HEK293 (cell line): ENCODE data around the gene EPOP.
A peak's percentile ranks its signal among the peaks of the same experiment; 100 is the strongest.

Experiments used
- BCL11A ChIP-seq: fragments of 450-650 bp; formaldehyde crosslinking; IDR thresholded peaks from 2 replicates; pipeline ENCODE4 v1.5.1; 2016; ENCODE audit warnings: low read depth, missing biosample characterization, missing genetic modification characterization
- GLIS2 ChIP-seq: fragments of 450-650 bp; formaldehyde crosslinking; IDR thresholded peaks from 2 replicates; pipeline ENCODE4 v1.5.1; 2016; ENCODE audit warnings: missing biosample characterization, missing genetic modification characterization
- KLF10 ChIP-seq: fragments of 450-650 bp; IDR thresholded peaks from 2 replicates; pipeline ENCODE4 v1.5.1; 2018; ENCODE audit warnings: missing biosample characterization, mild to moderate bottlenecking, missing genetic modification characterization
- MYNN ChIP-seq: fragments of 450-650 bp; formaldehyde crosslinking; IDR thresholded peaks from 2 replicates; pipeline ENCODE4 v1.5.1; 2016; ENCODE audit warnings: missing biosample characterization, missing genetic modification characterization, borderline replicate concordance
- TCF7L2 ChIP-seq: IDR thresholded peaks from 2 replicates; pipeline ENCODE4 v1.6.1; 2011; ENCODE audit warnings: low read depth, mild to moderate bottlenecking, inconsistent platforms, low read length, moderate library complexity, borderline replicate concordance
- WT1 ChIP-seq: fragments of 450-650 bp; formaldehyde crosslinking; IDR thresholded peaks from 2 replicates; pipeline ENCODE4 v1.5.1; 2016; ENCODE audit warnings: missing biosample characterization, missing genetic modification characterization
- ZBTB21 ChIP-seq: fragments of 450-650 bp; formaldehyde crosslinking; IDR thresholded peaks from 2 replicates; pipeline ENCODE4 v1.5.1; 2017; ENCODE audit warnings: missing biosample characterization, missing genetic modification characterization
- ZNF174 ChIP-seq: fragments of 450-650 bp; formaldehyde crosslinking; IDR thresholded peaks from 2 replicates; pipeline ENCODE4 v1.5.0; 2017; ENCODE audit warnings: missing biosample characterization, mild to moderate bottlenecking, missing genetic modification characterization
- ZNF211 ChIP-seq: fragments of 450-650 bp; formaldehyde crosslinking; IDR thresholded peaks from 2 replicates; pipeline ENCODE4 v1.5.1; 2016; ENCODE audit warnings: low read depth, missing biosample characterization, missing genetic modification characterization
- ZNF324 ChIP-seq: fragments of 450-650 bp; formaldehyde crosslinking; IDR thresholded peaks from 2 replicates; pipeline ENCODE4 v1.5.1; 2016; ENCODE audit warnings: missing biosample characterization, missing genetic modification characterization
- ZNF433 ChIP-seq: fragments of 450-650 bp; formaldehyde crosslinking; IDR thresholded peaks from 2 replicates; pipeline ENCODE4 v1.5.1; 2016; ENCODE audit warnings: missing biosample characterization, missing genetic modification characterization, low read depth
- ZNF548 ChIP-seq: fragments of 450-650 bp; formaldehyde crosslinking; IDR thresholded peaks from 2 replicates; pipeline ENCODE4 v1.5.1; 2016; ENCODE audit warnings: missing biosample characterization, missing genetic modification characterization
- ZNF549 ChIP-seq: fragments of 450-650 bp; IDR thresholded peaks from 2 replicates; pipeline ENCODE4 v1.5.1; 2018; ENCODE audit warnings: missing biosample characterization, missing genetic modification characterization, mild to moderate bottlenecking, inconsistent platforms, moderate library complexity
- ZNF585B ChIP-seq: fragments of 450-650 bp; formaldehyde crosslinking; IDR thresholded peaks from 2 replicates; pipeline ENCODE4 v1.5.1; 2016; ENCODE audit warnings: missing biosample characterization, missing genetic modification characterization
- ZNF623 ChIP-seq: fragments of 450-650 bp; formaldehyde crosslinking; IDR thresholded peaks from 2 replicates; pipeline ENCODE4 v1.5.1; 2016; ENCODE audit warnings: missing biosample characterization, missing genetic modification characterization
- ZNF624 ChIP-seq: fragments of 450-650 bp; formaldehyde crosslinking; IDR thresholded peaks from 2 replicates; pipeline ENCODE4 v1.5.1; 2017; ENCODE audit warnings: missing biosample characterization, missing genetic modification characterization
- ZNF626 ChIP-seq: fragments of 450-650 bp; sonication (Bioruptor Pico); formaldehyde crosslinking; IDR thresholded peaks from 2 replicates; pipeline ENCODE4 v1.5.1; 2018; ENCODE audit warnings: missing biosample characterization, missing genetic modification characterization, inconsistent platforms
- ZNF629 ChIP-seq: fragments of 450-650 bp; formaldehyde crosslinking; IDR thresholded peaks from 2 replicates; pipeline ENCODE4 v1.5.1; 2017; ENCODE audit warnings: missing biosample characterization, missing genetic modification characterization
- ZSCAN23 ChIP-seq: fragments of 450-650 bp; formaldehyde crosslinking; IDR thresholded peaks from 2 replicates; pipeline ENCODE4 v1.5.1; 2016; ENCODE audit warnings: missing biosample characterization, missing genetic modification characterization
- TF ChIP-seq, protein P1 (sequence below): fragments of 450-650 bp; formaldehyde crosslinking; IDR thresholded peaks from 2 replicates; pipeline ENCODE4 v1.5.1; 2016; ENCODE audit warnings: missing biosample characterization, missing genetic modification characterization, borderline replicate concordance
- TF ChIP-seq, protein P2 (sequence below): fragments of 450-650 bp; formaldehyde crosslinking; IDR thresholded peaks from 2 replicates; pipeline ENCODE4 v1.5.1; 2016; ENCODE audit warnings: missing biosample characterization, missing genetic modification characterization, borderline replicate concordance
- TF ChIP-seq, protein P3 (sequence below): fragments of 450-650 bp; formaldehyde crosslinking; IDR thresholded peaks from 2 replicates; pipeline ENCODE4 v1.5.1; 2016; ENCODE audit warnings: missing biosample characterization, missing genetic modification characterization
- TF ChIP-seq, protein P4 (sequence below): fragments of 450-650 bp; formaldehyde crosslinking; IDR thresholded peaks from 2 replicates; pipeline ENCODE4 v1.5.1; 2016; ENCODE audit warnings: missing biosample characterization, missing genetic modification characterization, low read depth
- TF ChIP-seq, protein P5 (sequence below): fragments of 450-650 bp; IDR thresholded peaks from 2 replicates; pipeline ENCODE4 v1.5.1; 2018; ENCODE audit warnings: missing biosample characterization, missing genetic modification characterization
- TF ChIP-seq, protein P6 (sequence below): fragments of 450-650 bp; formaldehyde crosslinking; IDR thresholded peaks from 2 replicates; pipeline ENCODE4 v1.5.1; 2016; ENCODE audit warnings: missing biosample characterization, missing genetic modification characterization
- TF ChIP-seq, protein P7 (sequence below): fragments of 450-650 bp; formaldehyde crosslinking; IDR thresholded peaks from 2 replicates; pipeline ENCODE4 v1.5.1; 2016; ENCODE audit warnings: missing biosample characterization, missing genetic modification characterization
- TF ChIP-seq, protein P8 (sequence below): fragments of 450-650 bp; formaldehyde crosslinking; IDR thresholded peaks from 2 replicates; pipeline ENCODE4 v1.5.1; 2016; ENCODE audit warnings: missing biosample characterization, missing genetic modification characterization

Gene EPOP

DNA sequence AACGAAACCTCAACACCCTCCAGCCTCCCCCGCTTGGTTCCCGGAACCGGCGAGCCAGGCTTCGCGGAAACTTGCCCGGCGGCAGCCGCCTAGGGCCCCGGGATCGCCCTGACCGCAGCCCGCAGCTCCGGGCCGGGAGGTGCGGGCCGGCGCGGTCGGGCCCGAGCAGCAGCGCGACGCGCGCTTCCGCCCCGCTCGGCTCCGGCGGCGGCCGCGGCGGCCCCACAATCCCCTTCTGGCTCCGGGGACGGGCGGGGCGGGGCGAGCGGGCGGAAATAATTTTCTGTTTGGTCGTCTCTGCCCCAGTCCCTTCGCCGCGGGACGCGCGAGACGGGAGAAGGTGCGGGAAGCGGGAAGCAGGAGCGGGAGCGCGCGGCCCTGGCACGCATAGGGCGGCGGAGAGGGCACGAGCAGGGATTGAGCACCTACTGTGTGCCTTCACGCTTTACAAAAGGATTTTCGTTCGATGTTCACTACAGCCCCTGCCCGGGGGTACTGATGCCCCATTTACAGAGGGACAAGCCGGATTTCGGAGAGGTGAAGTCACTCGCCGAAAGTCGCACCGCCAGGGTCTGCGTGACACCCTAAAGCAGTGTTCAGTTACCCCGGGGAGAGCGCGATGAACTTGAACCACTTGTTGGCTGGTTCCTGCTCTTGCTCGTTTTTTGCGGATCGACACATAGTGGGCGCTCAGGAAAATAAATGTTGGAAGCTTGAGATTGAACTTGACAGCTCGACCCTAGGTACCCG is 27.6 kb upstream of the EPOP start (continued):
- TF ChIP-seq, protein P1, sequence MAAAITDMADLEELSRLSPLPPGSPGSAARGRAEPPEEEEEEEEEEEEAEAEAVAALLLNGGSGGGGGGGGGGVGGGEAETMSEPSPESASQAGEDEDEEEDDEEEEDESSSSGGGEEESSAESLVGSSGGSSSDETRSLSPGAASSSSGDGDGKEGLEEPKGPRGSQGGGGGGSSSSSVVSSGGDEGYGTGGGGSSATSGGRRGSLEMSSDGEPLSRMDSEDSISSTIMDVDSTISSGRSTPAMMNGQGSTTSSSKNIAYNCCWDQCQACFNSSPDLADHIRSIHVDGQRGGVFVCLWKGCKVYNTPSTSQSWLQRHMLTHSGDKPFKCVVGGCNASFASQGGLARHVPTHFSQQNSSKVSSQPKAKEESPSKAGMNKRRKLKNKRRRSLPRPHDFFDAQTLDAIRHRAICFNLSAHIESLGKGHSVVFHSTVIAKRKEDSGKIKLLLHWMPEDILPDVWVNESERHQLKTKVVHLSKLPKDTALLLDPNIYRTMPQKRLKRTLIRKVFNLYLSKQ = no peak
- TF ChIP-seq ZBTB21 (tag by site-specific recombination) (peak; percentile 61; the same call in 1 of the 2 replicates), ZNF623 (tag by site-specific recombination) (peak; percentile 77), ZNF626 (tag by site-specific recombination) (no peak), ZNF629 (tag by site-specific recombination) (peak; percentile 73), GLIS2 (0 out of 2 replicates have a peak, but pooled peaks have one; percentile 17), ZNF585B (tag by site-specific recombination) (no peak), ZNF433 (tag by site-specific recombination) (no peak), ZNF549 (tag by site-specific recombination) (no peak), MYNN (no peak), ZNF211 (tag by site-specific recombination) (no peak), ZNF548 (tag by site-specific recombination) (no peak), BCL11A (0 out of 2 replicates have a peak, but pooled peaks have one; percentile 23), ZNF174 (tag by site-specific recombination) (no peak), KLF10 (peak; percentile 28; the same call in 1 of the 2 replicates), ZSCAN23 (tag by site-specific recombination) (peak; percentile 88), ZNF324 (tag by site-specific recombination) (peak; percentile 71), ZNF624 (no peak), WT1 (tag by site-specific recombination) (peak; percentile 62), TCF7L2 (peak; percentile 20; the same call in 1 of the 2 replicates)
- TF ChIP-seq, protein P2, sequence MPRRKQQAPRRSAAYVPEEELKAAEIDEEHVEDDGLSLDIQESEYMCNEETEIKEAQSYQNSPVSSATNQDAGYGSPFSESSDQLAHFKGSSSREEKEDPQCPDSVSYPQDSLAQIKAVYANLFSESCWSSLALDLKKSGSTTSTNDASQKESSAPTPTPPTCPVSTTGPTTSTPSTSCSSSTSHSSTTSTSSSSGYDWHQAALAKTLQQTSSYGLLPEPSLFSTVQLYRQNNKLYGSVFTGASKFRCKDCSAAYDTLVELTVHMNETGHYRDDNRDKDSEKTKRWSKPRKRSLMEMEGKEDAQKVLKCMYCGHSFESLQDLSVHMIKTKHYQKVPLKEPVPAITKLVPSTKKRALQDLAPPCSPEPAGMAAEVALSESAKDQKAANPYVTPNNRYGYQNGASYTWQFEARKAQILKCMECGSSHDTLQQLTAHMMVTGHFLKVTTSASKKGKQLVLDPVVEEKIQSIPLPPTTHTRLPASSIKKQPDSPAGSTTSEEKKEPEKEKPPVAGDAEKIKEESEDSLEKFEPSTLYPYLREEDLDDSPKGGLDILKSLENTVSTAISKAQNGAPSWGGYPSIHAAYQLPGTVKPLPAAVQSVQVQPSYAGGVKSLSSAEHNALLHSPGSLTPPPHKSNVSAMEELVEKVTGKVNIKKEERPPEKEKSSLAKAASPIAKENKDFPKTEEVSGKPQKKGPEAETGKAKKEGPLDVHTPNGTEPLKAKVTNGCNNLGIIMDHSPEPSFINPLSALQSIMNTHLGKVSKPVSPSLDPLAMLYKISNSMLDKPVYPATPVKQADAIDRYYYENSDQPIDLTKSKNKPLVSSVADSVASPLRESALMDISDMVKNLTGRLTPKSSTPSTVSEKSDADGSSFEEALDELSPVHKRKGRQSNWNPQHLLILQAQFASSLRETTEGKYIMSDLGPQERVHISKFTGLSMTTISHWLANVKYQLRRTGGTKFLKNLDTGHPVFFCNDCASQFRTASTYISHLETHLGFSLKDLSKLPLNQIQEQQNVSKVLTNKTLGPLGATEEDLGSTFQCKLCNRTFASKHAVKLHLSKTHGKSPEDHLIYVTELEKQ (tag by site-specific recombination) = no peak
- TF ChIP-seq, protein P3, sequence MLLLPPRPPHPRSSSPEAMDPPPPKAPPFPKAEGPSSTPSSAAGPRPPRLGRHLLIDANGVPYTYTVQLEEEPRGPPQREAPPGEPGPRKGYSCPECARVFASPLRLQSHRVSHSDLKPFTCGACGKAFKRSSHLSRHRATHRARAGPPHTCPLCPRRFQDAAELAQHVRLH (tag by site-specific recombination) = peak; percentile 68
- TF ChIP-seq, protein P4, sequence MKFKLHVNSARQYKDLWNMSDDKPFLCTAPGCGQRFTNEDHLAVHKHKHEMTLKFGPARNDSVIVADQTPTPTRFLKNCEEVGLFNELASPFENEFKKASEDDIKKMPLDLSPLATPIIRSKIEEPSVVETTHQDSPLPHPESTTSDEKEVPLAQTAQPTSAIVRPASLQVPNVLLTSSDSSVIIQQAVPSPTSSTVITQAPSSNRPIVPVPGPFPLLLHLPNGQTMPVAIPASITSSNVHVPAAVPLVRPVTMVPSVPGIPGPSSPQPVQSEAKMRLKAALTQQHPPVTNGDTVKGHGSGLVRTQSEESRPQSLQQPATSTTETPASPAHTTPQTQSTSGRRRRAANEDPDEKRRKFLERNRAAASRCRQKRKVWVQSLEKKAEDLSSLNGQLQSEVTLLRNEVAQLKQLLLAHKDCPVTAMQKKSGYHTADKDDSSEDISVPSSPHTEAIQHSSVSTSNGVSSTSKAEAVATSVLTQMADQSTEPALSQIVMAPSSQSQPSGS (tag by site-specific recombination) = no peak
- TF ChIP-seq, protein P5, sequence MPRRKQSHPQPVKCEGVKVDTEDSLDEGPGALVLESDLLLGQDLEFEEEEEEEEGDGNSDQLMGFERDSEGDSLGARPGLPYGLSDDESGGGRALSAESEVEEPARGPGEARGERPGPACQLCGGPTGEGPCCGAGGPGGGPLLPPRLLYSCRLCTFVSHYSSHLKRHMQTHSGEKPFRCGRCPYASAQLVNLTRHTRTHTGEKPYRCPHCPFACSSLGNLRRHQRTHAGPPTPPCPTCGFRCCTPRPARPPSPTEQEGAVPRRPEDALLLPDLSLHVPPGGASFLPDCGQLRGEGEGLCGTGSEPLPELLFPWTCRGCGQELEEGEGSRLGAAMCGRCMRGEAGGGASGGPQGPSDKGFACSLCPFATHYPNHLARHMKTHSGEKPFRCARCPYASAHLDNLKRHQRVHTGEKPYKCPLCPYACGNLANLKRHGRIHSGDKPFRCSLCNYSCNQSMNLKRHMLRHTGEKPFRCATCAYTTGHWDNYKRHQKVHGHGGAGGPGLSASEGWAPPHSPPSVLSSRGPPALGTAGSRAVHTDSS (tag by site-specific recombination) = no peak
- TF ChIP-seq, protein P6, sequence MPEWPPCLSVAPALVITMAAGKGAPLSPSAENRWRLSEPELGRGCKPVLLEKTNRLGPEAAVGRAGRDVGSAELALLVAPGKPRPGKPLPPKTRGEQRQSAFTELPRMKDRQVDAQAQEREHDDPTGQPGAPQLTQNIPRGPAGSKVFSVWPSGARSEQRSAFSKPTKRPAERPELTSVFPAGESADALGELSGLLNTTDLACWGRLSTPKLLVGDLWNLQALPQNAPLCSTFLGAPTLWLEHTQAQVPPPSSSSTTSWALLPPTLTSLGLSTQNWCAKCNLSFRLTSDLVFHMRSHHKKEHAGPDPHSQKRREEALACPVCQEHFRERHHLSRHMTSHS (tag by site-specific recombination) = no peak
- TF ChIP-seq, protein P7, sequence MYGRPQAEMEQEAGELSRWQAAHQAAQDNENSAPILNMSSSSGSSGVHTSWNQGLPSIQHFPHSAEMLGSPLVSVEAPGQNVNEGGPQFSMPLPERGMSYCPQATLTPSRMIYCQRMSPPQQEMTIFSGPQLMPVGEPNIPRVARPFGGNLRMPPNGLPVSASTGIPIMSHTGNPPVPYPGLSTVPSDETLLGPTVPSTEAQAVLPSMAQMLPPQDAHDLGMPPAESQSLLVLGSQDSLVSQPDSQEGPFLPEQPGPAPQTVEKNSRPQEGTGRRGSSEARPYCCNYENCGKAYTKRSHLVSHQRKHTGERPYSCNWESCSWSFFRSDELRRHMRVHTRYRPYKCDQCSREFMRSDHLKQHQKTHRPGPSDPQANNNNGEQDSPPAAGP (tag by site-specific recombination) = peak; percentile 79
- TF ChIP-seq, protein P8, sequence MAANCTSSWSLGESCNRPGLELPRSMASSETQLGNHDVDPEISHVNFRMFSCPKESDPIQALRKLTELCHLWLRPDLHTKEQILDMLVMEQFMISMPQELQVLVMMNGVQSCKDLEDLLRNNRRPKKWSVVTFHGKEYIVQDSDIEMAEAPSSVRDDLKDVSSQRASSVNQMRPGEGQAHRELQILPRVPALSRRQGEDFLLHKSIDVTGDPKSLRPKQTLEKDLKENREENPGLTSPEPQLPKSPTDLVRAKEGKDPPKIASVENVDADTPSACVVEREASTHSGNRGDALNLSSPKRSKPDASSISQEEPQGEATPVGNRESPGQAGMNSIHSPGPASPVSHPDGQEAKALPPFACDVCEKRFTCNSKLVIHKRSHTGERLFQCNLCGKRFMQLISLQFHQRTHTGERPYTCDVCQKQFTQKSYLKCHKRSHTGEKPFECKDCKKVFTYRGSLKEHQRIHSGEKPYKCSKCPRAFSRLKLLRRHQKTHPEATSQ (tag by site-specific recombination) = peak; percentile 85
